HK-2 (cell line): Measurements from ENCODE around the gene ACOD1.
"Not testable (repeated sequence)": the region's sequence is repeated elsewhere in the genome, so short reads cannot be mapped to it uniquely, and the experiment has no call there.

Experiments used
- DNase-seq: peaks from one replicate; pipeline ENCODE4 v3.0.0-alpha.2; 2018; ENCODE audit not compliant: unreplicated experiment

ACOD1 gene

DNA sequence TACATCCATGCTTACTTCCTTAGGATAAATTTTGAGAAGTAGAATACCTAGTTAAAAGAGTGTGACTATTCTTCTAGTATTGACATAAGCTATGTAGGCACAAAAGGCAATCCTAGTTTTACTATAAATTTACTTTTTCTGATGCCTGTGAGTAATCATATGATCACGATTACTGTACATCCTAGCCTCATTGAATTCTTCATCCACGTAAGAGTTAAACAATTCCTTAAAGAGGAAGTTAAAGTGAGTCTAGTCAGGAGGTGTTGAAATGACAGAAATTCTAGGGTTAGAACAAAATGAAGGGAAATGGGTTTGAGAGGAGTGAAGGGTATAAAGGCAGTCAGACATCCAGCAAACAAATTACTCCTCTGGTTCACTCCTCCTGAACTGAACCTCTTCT lies at the start of gene ACOD1:
ACOD1 (plus strand) TSS at position 363 of the 400 bp plus-strand sequence. CDS start 48 bp downstream, outside the sequence.
- no peak for DNase-seq

DNA sequence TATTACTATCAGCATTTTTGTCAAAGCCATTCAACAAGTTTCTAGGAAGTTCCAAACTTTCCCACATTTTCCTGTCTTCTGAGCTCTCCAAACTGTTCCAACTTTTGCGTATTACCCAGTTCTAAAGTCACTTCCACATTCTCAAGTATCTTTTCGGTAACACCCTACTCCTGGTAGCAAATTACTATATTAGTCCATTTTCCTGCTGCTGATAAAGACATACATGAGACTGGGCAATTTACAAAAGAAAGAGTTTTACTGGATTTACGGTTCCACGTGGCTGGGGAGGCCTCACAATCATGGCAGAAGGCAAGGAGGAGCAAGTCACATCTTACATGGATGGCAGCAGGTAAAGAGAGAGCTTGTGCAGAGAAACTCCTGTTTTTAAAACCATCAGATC lies 49.2 kb upstream of the ACOD1 start:
- not testable (repeated sequence) for DNase-seq

DNA sequence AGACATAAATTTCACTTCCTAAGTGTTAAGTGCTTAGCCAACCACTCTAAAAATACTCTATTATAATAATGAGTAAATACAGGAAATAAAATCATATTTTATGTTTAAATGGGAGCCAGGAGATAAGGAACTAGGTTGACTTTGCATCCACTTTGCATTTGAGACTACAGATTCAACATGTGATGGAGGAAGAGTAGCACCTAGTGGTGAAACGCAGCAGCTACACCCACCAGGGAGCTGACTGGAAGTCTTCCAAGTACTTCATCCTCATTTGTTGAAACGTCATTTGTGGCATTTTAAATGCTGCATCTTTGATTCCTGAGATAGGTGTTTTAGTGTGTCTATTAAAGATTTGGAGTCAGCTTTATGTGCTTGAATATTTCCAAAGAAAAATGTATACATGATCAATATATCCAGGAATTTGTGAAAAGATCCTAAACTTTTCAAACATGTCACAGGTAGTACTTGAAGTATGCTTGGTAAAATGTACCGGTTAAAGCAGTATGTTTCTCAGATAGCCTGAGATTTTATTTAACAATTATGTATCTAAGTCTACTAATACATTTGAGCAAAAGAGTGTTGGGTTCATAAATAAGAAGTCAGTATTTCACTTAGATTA lies 44.7 kb upstream of the ACOD1 start:
- peak; percentile 33 for DNase-seq

DNA sequence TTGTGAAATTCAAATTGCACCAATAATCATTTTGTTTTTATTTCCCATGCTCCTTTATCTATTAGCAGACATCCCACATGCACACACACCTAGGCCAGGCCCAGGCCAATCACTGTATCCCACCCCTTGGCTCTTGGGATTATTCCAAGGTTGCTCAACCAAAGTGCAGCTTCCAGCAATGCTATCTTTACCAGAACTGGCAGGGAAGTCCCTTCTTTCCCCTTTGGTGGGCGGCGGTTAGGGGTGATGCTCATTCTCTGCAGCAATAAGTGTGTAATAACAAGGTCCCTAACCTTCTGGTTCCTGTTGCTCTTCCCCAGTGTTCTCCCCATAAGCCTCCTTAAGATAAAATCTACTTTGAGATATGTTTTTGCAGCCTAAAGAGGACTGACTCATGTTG lies 43.8 kb upstream of the ACOD1 start:
- no peak for DNase-seq

DNA sequence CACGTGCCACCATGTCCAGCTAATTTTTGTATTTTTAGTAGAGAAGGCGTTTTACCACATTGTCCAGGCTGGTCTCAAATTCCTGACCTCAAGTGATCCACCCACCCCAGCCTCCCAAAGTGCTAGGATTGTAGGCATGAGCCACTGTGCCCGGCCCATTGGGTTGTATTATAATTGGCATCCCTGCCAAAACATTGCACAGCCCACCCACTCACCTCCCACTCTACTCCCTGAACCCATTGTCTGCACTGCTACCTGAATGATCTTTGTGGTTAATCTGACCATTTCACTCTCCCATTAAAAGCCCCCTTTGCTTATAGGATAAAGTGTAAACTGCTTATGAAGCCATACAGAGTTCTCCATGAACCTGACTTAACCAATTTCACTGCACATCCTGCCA lies 35.8 kb upstream of the ACOD1 start:
- DNase-seq = no peak

DNA sequence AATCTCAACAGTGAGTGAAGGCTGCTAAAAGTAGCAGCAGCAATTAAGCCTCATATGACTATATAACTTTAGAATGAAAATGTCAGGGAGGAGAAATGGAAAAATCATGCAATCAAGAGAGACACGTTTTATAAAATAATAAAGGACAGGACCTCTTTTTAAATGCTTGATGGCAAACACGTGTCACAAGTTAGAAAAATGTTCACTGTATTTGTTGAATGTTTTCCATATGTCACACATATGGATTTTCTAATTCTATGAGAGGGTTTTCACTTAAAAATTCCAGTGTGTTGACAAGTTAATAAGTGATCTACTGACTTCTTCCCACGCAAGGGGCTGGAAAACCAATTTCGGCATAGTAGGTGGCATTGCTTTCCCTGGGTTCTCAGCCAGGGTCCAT lies 34.4 kb upstream of the ACOD1 start:
- DNase-seq = no peak

DNA sequence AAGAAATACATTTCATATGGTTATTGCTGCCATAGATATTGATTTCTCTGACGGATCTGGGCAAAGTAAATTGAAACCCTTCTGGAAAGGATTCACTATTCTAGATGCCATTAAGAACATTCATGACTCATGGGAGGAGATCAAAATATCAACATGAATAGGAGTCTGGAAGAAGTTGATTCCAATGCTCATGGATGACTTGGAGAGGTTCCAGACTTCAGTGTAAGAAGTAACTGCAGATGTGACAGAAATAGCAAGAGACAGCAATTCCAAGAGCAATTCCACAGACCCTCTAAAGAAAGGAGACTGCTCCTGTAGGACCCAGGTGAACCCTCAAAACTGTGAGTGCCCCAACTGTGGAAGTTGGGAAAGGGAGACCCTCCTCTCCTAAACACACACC lies 31.2 kb upstream of the ACOD1 start:
- DNase-seq = no peak

DNA sequence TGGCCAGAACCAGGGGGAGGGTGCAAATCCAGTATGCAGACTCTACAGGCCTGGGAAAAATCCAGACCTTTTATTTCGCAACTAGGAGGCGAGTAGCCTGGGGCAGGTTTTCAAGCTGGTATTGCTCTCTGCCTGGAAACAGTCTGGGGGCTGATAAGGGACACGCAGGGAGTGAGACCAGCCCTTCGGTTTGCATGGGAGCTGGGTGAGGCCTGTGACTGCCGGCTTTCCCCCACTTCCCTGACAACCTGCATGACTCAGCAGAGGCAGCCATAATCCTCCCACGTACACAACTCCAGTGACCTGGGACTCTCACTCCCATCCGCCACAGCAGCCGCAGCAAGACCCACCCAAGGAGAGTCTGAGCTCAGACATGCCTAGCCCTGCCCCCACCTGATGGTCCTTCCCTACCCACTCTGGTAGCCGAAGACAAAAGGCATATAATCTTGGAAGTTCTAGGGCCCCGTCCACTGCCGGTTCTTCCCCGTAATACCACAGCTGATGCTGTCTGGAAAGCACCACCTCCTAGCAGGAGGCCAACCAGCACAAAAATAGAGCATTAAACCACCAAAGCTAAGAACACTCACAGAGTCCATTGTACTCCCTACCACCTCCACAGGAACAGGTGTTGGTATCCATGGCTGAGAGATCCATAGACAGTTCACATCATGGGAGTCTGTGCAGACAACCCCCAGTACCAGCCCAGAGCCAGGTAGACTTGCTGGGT lies 30.4 kb upstream of the ACOD1 start:
- not testable (repeated sequence) for DNase-seq

DNA sequence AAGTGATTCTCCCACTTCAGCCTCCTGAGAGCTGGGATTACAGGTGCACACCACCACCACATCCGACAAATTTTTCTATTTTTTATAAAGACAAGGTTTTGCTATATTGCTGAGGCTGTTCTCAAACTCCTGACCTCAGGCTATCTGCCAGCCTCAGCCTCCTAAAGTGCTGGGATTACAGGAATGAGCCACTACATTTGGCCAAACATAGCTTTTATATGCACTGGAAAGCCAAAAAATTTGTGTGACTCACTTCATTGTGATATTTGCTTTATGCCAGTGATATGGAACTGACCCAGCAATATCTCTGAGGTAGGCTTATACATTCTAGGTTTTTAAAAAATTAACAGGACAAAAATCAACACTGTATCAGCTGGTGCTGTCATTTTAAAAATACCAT lies 26.8 kb upstream of the ACOD1 start:
- DNase-seq = no peak

DNA sequence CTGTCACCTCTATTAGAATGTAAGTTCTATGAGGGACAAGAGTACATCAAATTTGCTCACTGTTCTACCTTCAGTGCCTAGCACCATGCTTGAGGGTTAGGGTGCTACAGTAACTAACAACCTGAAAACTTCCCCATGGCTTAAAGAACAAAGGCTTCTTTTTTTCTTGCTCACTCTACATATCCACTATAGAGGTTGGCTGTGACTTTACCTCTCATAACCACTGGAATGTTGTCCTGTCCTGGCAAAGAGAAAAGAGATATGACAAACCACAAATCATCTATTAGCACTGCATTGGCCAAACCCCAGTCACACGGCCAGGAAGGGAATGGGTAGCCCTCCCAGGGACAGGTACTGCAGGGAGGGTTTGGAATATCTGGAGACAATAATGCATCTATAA lies 23.2 kb upstream of the ACOD1 start:
- no peak for DNase-seq

DNA sequence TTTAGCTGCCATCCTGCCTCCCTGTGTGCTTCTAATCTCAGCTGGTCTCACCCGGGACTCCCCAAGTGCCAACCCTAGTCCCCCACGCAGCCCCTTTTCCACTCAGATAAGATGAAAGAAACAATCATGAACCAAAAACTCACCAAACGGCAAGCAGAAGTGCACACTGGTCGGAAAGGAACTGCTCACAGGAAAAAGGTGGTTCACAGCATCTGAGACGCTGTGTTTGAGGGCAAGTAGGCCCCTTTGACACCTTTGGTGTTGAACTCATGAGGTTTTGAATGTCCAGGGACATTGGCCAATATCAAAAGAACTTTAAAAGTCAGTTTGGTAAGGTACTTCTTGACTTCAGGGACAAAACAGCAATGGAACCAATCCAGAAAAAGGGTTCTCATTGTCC lies 20.4 kb upstream of the ACOD1 start:
- no peak for DNase-seq

DNA sequence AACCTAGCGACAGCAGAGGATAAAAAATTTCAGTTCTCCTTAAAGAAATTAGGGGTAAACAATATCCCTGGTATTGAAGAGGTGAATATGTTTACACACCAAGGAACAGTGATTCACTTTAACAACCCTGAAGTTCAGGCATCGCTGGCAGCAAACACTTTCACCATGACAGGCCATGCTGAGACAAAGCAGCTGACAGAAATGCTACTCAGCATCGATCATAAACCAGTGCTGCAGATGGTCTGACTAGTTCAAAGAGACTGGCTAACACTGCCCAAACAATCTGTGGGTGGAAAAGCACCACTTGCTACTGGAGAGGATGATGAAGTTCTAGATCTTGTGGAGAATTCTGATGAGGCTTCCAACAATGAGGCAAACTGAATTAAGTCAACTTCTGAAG lies 19.9 kb upstream of the ACOD1 start:
- no peak for DNase-seq

DNA sequence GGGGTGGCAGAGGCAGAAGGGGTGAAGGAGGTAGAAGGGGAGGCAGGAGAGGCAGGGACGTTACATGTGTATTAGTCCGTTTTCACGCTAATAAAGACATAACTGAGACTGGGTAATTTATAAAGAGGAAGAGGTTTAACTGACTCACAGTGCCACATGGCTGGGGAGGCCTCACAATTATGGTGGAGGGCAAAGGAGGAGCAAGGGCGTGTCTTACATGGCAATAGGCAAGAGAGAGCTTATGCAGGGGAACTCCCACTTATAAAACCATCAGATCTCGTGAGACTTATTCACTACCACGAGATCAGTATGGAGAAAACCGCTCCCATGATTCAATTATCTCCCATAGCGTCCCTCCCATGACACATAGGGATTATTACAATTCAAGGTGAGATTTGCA lies 19.0 kb upstream of the ACOD1 start:
- DNase-seq = no peak

DNA sequence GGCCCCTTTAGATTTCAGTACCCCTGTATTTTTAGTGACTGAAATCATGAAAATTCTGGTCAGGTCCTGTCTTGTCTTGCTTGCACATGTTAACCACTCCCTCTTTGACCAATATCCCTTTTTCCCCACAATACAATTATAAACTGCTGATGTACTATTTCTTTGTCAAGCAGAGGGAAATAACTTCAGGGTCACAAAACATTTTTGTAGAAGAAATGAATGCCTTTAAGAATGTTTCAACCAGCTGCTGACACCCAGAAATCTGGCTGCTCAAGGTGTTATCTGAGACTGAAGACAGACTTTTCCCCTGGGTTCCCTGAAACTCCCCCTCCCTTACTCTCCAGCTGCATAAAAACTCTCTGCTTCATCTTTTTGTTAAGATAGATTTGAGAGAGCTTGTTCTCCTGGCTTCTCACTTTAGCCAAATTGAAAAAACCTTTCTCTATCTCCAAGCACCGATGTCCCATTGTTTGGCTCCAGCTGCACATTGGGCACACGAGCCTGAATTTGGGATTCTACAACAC lies 18.4 kb upstream of the ACOD1 start:
- no peak for DNase-seq

DNA sequence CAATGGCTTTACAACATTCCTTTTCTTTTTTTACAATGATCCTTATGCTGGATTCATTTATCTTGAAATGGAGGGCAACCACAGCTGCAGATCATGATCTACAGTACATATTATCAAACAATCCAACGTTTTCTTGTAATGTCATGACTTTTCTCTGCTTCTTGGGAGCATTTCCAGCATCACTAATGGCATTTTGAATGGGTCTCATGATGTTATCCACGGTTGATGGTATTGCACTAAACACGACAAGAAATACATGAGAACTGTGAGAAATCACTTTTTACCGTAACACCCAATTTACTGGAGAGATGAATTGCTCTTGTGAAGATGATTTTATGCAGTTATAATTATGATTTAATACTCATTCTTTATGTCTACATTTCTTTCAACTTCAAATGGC lies 16.2 kb upstream of the ACOD1 start:
- no peak for DNase-seq

DNA sequence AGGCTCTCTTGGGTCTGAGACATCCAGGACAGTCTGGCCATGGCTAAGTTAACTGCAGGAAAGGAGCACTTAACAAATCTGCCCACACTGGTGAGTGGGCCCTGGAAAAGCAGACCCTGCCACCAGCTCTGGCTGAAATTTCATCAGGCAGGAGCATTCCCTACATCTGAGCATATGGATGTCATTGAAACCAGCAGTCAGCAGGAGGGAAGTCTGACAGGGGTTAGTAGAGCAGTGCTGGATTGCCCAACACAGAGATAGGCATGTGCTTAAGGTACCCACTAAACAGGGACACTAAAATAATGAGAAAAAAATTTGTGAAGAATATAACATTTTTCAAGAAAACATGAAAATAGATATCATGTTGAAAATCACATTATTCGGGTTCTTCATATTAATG lies 13.6 kb upstream of the ACOD1 start:
- DNase-seq = no peak

DNA sequence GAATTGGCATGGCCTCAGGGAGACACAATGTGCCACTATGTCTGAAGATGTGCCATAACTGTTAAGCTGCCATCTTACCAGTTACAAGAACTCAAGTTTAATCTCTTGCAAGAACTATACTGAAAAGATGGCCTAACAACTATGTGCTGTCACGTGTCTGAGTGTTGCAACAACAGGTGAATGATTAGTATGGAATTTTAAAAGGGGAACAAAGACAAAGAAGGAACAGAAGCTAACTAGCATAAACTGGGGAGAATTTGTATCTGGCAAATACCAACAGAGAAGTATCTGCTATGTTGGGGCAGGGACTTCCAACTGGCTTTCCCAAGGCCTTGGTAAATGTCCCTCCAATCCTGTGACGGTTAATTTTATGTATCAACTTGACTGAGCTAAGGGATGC lies 11.5 kb upstream of the ACOD1 start:
- no peak for DNase-seq

DNA sequence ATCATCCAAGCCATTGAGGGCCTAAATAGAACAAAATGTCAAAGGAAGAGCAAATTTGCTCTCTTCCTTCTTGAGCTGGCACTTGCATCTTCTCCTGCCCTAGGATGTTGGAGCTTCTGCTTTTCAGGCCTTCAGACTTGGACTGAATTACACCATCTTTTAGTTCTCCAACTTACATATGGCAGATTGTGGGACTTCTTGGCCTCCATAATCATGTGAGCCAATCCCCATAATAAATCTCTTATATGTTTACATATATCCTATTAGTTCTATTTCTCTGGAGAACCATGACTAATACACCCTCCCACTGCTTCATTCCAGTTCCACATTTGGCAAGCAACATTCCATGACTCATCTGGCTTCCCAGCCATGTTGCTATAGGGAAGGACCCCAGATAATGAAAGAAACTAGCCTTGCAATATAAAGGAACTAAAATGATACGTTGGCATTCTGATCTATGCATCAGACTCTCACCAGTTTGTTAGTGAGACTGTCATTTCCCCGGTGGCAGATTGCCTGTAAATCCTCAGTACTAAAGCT lies 11.0 kb upstream of the ACOD1 start:
- peak; percentile 2 for DNase-seq

DNA sequence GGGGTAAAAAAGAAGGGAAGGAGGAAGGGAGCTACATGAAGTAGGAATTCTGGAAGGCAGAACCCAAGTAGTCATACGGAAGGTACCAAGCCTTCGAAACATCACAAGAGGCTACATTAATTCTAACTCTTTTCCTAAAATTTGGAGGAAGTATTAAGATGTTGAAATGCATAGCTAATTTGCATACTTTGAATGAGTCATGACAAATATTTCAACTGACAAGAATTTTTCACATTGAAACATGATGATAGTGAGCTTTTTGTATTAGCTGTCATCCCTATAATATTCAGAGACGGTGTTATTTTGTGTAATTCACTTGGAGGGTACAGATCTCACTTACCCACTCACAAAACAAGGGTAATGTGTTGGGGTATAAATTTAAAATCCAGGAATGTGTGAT lies 9.1 kb upstream of the ACOD1 start:
- DNase-seq = no peak

DNA sequence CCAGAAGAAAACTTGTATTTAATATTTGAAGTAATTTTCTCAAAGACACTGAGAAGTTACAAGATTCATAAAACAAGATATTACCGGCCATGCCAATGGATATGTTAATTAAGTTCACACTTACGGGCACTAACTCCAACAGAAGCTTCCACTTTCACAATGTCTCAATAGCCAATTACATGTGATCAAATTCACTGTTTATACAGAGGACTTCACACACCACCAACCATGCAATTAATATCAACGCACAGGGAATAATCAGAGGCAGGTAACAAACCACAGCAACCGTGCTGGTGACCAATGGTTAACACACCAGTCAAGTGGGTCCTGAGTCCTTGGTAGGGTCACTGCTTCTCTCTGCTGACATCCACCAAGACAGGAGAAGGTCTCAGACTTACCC lies 5.9 kb upstream of the ACOD1 start:
- DNase-seq = no peak

DNA sequence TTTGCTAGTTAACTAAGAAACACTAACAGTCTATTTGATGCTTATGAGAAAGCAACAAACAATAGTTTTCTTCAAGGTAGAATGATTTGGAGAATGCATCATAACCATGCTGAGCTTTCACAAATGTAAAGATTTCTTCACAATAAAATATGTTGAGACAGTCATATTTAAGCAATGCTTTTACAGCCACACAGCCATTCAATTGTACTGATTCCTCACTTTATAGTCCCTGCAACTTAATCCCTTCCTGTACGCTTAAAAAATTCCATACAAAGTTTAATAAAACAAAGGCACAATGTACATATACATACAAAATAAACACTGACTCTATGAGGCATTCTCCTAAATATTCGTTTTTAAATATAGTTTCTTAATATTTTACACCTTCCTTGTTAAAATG lies 4.7 kb upstream of the ACOD1 start:
- no peak for DNase-seq

DNA sequence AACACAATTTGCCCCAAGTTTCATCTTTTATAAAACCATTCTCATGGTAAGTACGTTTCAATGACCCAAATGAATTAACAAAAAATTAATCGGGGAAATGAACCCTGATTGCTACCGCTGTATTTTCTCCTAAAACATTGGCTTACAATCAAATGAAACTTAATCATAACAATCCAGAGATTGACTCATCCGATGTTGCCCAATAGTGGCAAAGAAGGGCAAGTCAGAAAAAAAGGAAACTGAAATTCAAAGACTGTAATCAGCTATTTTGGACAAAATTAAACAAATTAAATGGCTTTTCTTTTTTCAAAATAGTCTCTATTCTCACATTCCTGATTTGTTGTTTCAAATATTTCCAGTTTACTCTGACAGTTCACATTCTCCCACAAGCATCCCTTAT lies 3.9 kb upstream of the ACOD1 start:
- DNase-seq = no peak

DNA sequence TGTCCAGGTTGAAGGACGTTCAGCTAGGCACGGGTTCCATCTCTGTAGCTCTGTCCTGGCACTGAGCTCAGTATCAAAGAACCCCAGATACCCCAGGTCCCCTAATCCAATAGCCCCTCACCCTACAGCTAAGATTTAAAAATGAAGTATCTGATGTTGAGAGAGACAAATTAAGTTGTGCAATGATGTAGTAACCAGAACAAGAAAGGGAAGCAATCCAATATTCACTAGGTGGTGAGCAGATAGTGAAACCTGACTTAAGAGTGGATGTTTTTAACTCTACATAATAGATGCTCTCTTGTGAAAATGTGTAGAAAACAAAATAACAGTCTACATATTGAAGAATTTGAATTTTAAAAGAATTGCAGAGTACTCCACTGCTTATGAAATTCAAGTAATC lies 1.8 kb downstream of the ACOD1 start:
- no peak for DNase-seq
